ENCODE data around the gene CCDC186.

DNA sequence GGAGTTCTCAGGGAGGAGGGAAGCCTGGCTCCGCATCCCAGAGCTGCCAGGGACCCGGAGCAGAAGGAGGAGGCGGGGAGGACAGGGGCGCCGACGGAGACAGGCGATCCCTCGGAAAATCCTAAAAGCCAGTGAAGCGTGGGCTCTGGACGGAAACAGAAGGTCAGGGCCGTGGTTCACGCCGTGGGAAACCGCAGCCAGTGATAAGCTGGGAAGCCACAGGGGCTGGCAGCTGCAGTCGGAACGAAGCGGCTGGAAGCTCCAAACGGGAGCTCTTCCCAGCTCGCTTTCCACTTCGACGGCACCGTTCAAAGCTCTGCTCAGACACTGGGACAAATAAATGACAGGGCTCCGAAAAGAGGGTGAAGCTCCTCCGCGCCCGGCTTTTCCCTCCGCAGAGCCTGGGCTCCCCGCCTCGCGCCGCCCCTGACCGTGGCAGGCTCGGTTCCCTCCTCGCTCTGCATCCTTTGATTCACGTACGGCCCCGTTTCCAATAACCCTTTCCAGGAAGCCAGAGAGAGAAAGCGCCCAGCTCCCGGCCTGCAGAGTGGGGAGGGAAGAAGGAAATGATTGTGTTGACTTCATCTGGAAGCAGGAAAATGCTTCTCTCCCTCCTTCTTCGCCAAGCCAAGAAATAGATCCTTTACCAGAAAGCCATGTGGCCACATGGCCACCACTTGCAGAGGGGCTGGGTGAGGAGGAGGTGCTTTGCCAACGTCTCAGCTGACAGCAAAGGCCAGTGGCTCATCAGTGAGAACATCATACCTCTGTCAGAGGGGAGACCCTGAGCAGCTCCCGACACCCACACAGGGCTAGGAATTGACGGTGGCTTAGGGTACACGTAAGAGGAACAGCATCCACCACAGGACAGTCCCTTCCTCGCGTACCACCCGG is 72.9 kb downstream of the CCDC186 start:
- TF ChIP-seq CTBP1 (IDR thresholded peaks at IDR 0.05; ENCODE audit: borderline replicate concordance) (no peak), ZNF384 (IDR thresholded peaks at IDR 0.05) (no peak), BHLHE40 (IDR thresholded peaks at IDR 0.05; ENCODE audit: borderline replicate concordance) (no peak), FOXK2 (IDR thresholded peaks at IDR 0.05) (no peak), SP1 (IDR thresholded peaks at IDR 0.05) (no peak), LEF1 (IDR thresholded peaks at IDR 0.05; ENCODE audit: borderline replicate concordance) (no peak), ELF4 (IDR thresholded peaks at IDR 0.05) (no peak), FOXA1 (IDR thresholded peaks at IDR 0.05) (no peak), FOXM1 (IDR thresholded peaks at IDR 0.05; ENCODE audit: borderline replicate concordance) (no peak), TARDBP (IDR thresholded peaks at IDR 0.05) (no peak), SUZ12 (IDR thresholded peaks at IDR 0.05) (no peak), NFRKB (IDR thresholded peaks at IDR 0.05) (no peak), HDGF (IDR thresholded peaks at IDR 0.05; ENCODE audit: borderline replicate concordance) (no peak)
- TF ChIP-seq, protein P1, sequence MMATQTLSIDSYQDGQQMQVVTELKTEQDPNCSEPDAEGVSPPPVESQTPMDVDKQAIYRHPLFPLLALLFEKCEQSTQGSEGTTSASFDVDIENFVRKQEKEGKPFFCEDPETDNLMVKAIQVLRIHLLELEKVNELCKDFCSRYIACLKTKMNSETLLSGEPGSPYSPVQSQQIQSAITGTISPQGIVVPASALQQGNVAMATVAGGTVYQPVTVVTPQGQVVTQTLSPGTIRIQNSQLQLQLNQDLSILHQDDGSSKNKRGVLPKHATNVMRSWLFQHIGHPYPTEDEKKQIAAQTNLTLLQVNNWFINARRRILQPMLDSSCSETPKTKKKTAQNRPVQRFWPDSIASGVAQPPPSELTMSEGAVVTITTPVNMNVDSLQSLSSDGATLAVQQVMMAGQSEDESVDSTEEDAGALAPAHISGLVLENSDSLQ (IDR thresholded peaks at IDR 0.05) = no peak
